ENCODE measurements around the gene TACC2.

DNA sequence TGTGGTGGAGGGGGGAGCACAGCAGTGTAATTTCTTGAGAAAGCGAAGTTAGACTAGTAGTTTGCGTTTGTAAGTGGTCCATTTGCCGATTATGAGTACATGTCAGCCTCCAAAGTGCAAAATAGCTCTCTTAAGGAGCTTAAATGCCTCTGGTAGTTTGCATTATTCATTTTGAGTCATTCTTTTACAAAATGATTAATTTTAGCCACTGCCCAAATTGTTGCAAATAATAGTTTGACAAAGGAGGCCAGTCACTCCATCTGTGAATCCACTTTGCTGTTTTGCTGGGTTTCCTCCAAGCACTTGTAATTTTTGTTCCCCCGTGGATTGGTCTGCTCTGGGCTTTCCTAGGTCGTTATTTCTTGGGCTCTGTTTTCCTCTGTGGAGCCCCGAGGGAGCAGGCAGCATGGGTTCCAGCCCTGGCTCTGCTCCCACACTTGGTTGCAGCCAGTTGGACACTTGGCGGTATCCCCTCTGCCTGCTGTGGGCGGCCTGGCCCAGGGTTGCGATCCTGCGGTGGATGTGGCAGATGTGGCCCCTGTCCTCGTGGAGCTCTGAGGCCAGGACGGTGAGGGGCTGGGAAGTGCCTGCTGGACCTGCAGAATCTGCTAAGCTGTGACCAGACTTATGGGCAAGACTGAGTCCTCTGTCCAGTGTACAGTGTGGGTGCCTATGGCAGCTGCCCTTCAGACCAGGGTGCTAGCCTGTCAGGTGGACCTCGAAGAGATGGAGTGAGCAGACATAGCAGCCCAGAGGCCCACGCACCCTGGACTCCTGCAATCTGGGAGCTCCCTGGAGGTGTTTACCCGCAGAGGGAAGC lies 153.1 kb downstream of the TACC2 start:
- TF ChIP-seq POLR2AphosphoS5 (IDR thresholded peaks at IDR 0.05; ENCODE audit: low read depth, low read length) (no peak), SIN3A (IDR thresholded peaks at IDR 0.05; ENCODE audit: borderline replicate concordance, insufficient read depth, low read length) (no peak), TAF1 (IDR thresholded peaks at IDR 0.05; ENCODE audit: borderline replicate concordance, insufficient read depth, low read length) (no peak), FOXP2 (optimal IDR thresholded peaks at IDR 0.05; ENCODE audit: borderline replicate concordance, extremely low read depth, extremely low read length, insufficient read depth) (no peak)
- TF ChIP-seq, protein P1, sequence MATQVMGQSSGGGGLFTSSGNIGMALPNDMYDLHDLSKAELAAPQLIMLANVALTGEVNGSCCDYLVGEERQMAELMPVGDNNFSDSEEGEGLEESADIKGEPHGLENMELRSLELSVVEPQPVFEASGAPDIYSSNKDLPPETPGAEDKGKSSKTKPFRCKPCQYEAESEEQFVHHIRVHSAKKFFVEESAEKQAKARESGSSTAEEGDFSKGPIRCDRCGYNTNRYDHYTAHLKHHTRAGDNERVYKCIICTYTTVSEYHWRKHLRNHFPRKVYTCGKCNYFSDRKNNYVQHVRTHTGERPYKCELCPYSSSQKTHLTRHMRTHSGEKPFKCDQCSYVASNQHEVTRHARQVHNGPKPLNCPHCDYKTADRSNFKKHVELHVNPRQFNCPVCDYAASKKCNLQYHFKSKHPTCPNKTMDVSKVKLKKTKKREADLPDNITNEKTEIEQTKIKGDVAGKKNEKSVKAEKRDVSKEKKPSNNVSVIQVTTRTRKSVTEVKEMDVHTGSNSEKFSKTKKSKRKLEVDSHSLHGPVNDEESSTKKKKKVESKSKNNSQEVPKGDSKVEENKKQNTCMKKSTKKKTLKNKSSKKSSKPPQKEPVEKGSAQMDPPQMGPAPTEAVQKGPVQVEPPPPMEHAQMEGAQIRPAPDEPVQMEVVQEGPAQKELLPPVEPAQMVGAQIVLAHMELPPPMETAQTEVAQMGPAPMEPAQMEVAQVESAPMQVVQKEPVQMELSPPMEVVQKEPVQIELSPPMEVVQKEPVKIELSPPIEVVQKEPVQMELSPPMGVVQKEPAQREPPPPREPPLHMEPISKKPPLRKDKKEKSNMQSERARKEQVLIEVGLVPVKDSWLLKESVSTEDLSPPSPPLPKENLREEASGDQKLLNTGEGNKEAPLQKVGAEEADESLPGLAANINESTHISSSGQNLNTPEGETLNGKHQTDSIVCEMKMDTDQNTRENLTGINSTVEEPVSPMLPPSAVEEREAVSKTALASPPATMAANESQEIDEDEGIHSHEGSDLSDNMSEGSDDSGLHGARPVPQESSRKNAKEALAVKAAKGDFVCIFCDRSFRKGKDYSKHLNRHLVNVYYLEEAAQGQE (IDR thresholded peaks at IDR 0.05; ENCODE audit: insufficient read depth in 1 of 2, low read depth in 2 of 2, low read length in 2 of 2): no peak

All from PFSK-1 (cell line).